CD8-positive, alpha-beta memory T cell (primary cell): ENCODE results near the gene ZNF440. TPM values are rescaled to one million over a fixed set of nuclear protein-coding genes. Genes with fewer than 3 reads are reported as not detected.

Experiments used
- CTCF ChIA-PET: fragments of 350-600 bp; sonication (Branson Sonifier 250); formaldehyde crosslinking; loops from one replicate; lab custom pipeline; 2021; ENCODE audit warnings: antibody characterized with exemption; lab: Charles Lee
- POLR2A ChIA-PET: fragments of 350-600 bp; sonication (Branson Sonifier 250); formaldehyde crosslinking; loops from one replicate; lab custom pipeline; 2021; ENCODE audit warnings: antibody characterized with exemption; lab: Charles Lee
- DNase-seq, 5 donors: peaks; one replicate each; pipeline versions ENCODE4 v3.0.0 to v3.0.0-alpha.2; 2020 to 2022; ENCODE audit warnings: mixed read lengths in 1 of 5
- H3K27ac ChIP-seq: one replicate; pipeline ENCODE4 v1.7.0; 2013; ENCODE audit warnings: low read depth, mild to moderate bottlenecking, low read length, moderate library complexity
- H3K27me3 ChIP-seq: 2 replicates; pipeline ENCODE4 v1.7.0; 2013; ENCODE audit warnings: low read length, mild to moderate bottlenecking; ENCODE audit not compliant: insufficient read depth, poor library complexity, severe bottlenecking
- H3K36me3 ChIP-seq: 2 replicates; pipeline ENCODE4 v1.7.0; 2013; ENCODE audit warnings: mild to moderate bottlenecking, low read length, moderate library complexity; ENCODE audit not compliant: insufficient read depth
- H3K4me1 ChIP-seq: 2 replicates; pipeline ENCODE4 v1.7.0; 2013; ENCODE audit warnings: mild to moderate bottlenecking, low read length, moderate library complexity; ENCODE audit not compliant: insufficient read depth
- H3K4me3 ChIP-seq: 2 replicates; pipeline ENCODE4 v1.7.0; 2013; ENCODE audit warnings: mild to moderate bottlenecking, low read length
- H3K9me3 ChIP-seq: 2 replicates; pipeline ENCODE4 v1.7.0; 2013; ENCODE audit warnings: mild to moderate bottlenecking, low read length
- H3K27ac Mint-ChIP-seq, 8 donors: one replicate each; pipeline ENCODE4 v1.8.0; 2020 to 2021; ENCODE audit warnings: mixed read lengths in 8 of 8, mild to moderate bottlenecking in 6 of 8, inconsistent platforms in 3 of 8, moderate library complexity in 3 of 8
- H3K27me3 Mint-ChIP-seq, 2 donors: one replicate each; pipeline ENCODE4 v1.8.0; 2020 to 2021; ENCODE audit warnings: mixed read lengths in 2 of 2, mild to moderate bottlenecking in 1 of 2, moderate library complexity in 1 of 2
- H3K36me3 Mint-ChIP-seq, 3 donors: one replicate each; pipeline ENCODE4 v1.8.0; 2020 to 2021; ENCODE audit warnings: mixed read lengths in 3 of 3, inconsistent platforms in 1 of 3, mild to moderate bottlenecking in 1 of 3
- H3K4me1 Mint-ChIP-seq, 3 donors: one replicate each; pipeline ENCODE4 v1.8.0; 2020 to 2021; ENCODE audit warnings: mixed read lengths in 3 of 3, inconsistent platforms in 1 of 3, mild to moderate bottlenecking in 1 of 3
- H3K4me3 Mint-ChIP-seq, 7 donors: one replicate each; pipeline ENCODE4 v1.8.0; 2020 to 2021; ENCODE audit warnings: mixed read lengths in 7 of 7, mild to moderate bottlenecking in 6 of 7, moderate library complexity in 4 of 7, inconsistent platforms in 2 of 7
- H3K9me3 Mint-ChIP-seq, 5 donors: one replicate each; pipeline ENCODE4 v1.8.0; 2020 to 2022; ENCODE audit warnings: mixed read lengths in 5 of 5, mild to moderate bottlenecking in 3 of 5, moderate library complexity in 2 of 5, inconsistent platforms in 1 of 5
- polyA plus RNA-seq: library from polyadenylated mRNA; unstranded; fragments of 300-500 nt; fragmentation: Illumina TruSeq; gene quantifications from one replicate; pipeline ENCODE4 v1.2.3, GENCODE V29; 2021
- total RNA-seq, 2 experiments: library from RNA; stranded (reverse); gene quantifications; one replicate each; pipeline ENCODE4 v1.2.3, GENCODE V29; 2021

ZNF440 gene
- total and polyA plus RNA-seq, 3 experiments from 2014 or later = 3.2 to 8.4 (median 6.3) TPM

- Histone ChIP-seq H3K36me3 (peaks cover 41% of the 10 kb centered on the region), H3K4me3 (peak overlapping the region; percentile 5), H3K27ac (no peak overlapping the region), H3K27me3 (no peaks in the 10 kb centered on the region), H3K4me1 (no peaks in the 10 kb centered on the region), H3K9me3 (peaks cover 58% of the 10 kb centered on the region)
- H3K27me3 Mint-ChIP-seq = no peaks in the 10 kb centered on the region
- H3K4me1 Mint-ChIP-seq = no peaks in the 10 kb centered on the region
- POLR2A ChIA-PET = no interaction called here
- no peak overlapping the region for H3K4me3 Mint-ChIP-seq
- no peak overlapping the region for H3K27ac Mint-ChIP-seq
- no peak for DNase-seq
- peaks cover 31 to 74% (median 61%) of the 10 kb centered on the region in 3 donors for H3K36me3 Mint-ChIP-seq
- CTCF ChIA-PET = interaction anchor here (1.4 kb wide), 1 partner anchor 16 kb away, joined by 4 read pairs; the partner anchor contains the start of gene ZNF491
- peaks cover 24 to 92% (median 80%) of the 10 kb centered on the region in 5 donors for H3K9me3 Mint-ChIP-seq
These were observed 32.6 kb upstream of the ZNF440 start for GRCh38 chr19:11781295-11782057.

- Histone ChIP-seq H3K27me3 (no peaks in the 10 kb centered on the region), H3K4me3 (no peak overlapping the region), H3K9me3 (peaks cover 56% of the 10 kb centered on the region), H3K4me1 (no peaks in the 10 kb centered on the region), H3K36me3 (peaks cover 24% of the 10 kb centered on the region), H3K27ac (no peak overlapping the region)
- CTCF ChIA-PET = interaction anchor here (1.0 kb wide), 1 partner anchor 14 kb away, joined by 3 read pairs; the partner anchor contains the start of gene ZNF491
- no peak for DNase-seq
- peaks cover 23 to 94% (median 84%) of the 10 kb centered on the region in 5 donors for H3K9me3 Mint-ChIP-seq
- H3K4me1 Mint-ChIP-seq = no peaks in the 10 kb centered on the region
- H3K4me3 Mint-ChIP-seq = no peak overlapping the region
- H3K36me3 Mint-ChIP-seq = peaks cover 21 to 51% (median 40%) of the 10 kb centered on the region in 3 donors
- POLR2A ChIA-PET = no interaction called here
- H3K27me3 Mint-ChIP-seq = no peaks in the 10 kb centered on the region
- no peak overlapping the region for H3K27ac Mint-ChIP-seq
These were observed 30.3 kb upstream of the ZNF440 start for GRCh38 chr19:11783767-11784166.

GRCh38 chr19:11784356-11784755 lies 29.7 kb upstream of the ZNF440 start:
- Mint-ChIP-seq H3K9me3 (peaks cover 29 to 94% (median 84%) of the 10 kb centered on the region in 5 donors), H3K36me3 (peaks cover 17 to 51% (median 35%) of the 10 kb centered on the region in 3 donors), H3K27me3 (no peaks in the 10 kb centered on the region), H3K4me3 (no peak overlapping the region), H3K4me1 (no peaks in the 10 kb centered on the region), H3K27ac (no peak overlapping the region)
- H3K27me3 ChIP-seq = no peaks in the 10 kb centered on the region
- no peak overlapping the region for H3K27ac ChIP-seq
- POLR2A ChIA-PET = no interaction called here
- peaks cover 21% of the 10 kb centered on the region for H3K36me3 ChIP-seq
- no peak for DNase-seq
- H3K9me3 ChIP-seq = peaks cover 61% of the 10 kb centered on the region
- CTCF ChIA-PET = interaction anchor here (1.0 kb wide), 1 partner anchor 14 kb away, joined by 3 read pairs; the partner anchor contains the start of gene ZNF491
- H3K4me1 ChIP-seq = no peaks in the 10 kb centered on the region
- no peak overlapping the region for H3K4me3 ChIP-seq

GRCh38 chr19:11787536-11787935 lies 26.5 kb upstream of the ZNF440 start:
- no peak for DNase-seq
- H3K27me3 ChIP-seq = no peaks in the 10 kb centered on the region
- no peak overlapping the region for H3K4me3 ChIP-seq
- POLR2A ChIA-PET = no interaction called here
- no peak overlapping the region for H3K27ac ChIP-seq
- H3K9me3 Mint-ChIP-seq = peaks cover 32 to 85% (median 79%) of the 10 kb centered on the region in 5 donors
- H3K4me1 ChIP-seq = no peaks in the 10 kb centered on the region
- CTCF ChIA-PET = no interaction called here
- no peak overlapping the region for H3K4me3 Mint-ChIP-seq
- peaks cover 39% of the 10 kb centered on the region for H3K9me3 ChIP-seq
- no peaks in the 10 kb centered on the region for H3K27me3 Mint-ChIP-seq
- no peaks in the 10 kb centered on the region for H3K4me1 Mint-ChIP-seq
- peaks cover 3 to 44% (median 10%) of the 10 kb centered on the region in 3 donors for H3K36me3 Mint-ChIP-seq
- no peaks in the 10 kb centered on the region for H3K36me3 ChIP-seq
- H3K27ac Mint-ChIP-seq = no peak overlapping the region

GRCh38 chr19:11792942-11793341 lies 21.1 kb upstream of the ZNF440 start:
- H3K27ac Mint-ChIP-seq = no peak overlapping the region
- Histone ChIP-seq H3K27me3 (no peaks in the 10 kb centered on the region), H3K36me3 (no peaks in the 10 kb centered on the region), H3K27ac (no peak overlapping the region), H3K4me3 (no peak overlapping the region), H3K9me3 (peaks cover 16% of the 10 kb centered on the region), H3K4me1 (peaks cover 9% of the 10 kb centered on the region)
- H3K27me3 Mint-ChIP-seq = peaks cover 0 to 2% of the 10 kb centered on the region in 2 donors
- H3K4me3 Mint-ChIP-seq = peak overlapping the region in 1 of 7 donors; percentile 48
- no peak for DNase-seq
- CTCF ChIA-PET = no interaction called here
- H3K36me3 Mint-ChIP-seq = peaks cover 0 to 24% (median 0%) of the 10 kb centered on the region in 3 donors
- peaks cover 8% of the 10 kb centered on the region in 3 donors for H3K4me1 Mint-ChIP-seq
- peaks cover 21 to 39% (median 34%) of the 10 kb centered on the region in 5 donors for H3K9me3 Mint-ChIP-seq
- POLR2A ChIA-PET = no interaction called here

- H3K4me3 Mint-ChIP-seq = peak overlapping the region; percentile 87 to 95 (median 91)
- H3K36me3 ChIP-seq = no peaks in the 10 kb centered on the region
- no peak overlapping the region for H3K4me3 ChIP-seq
- no peaks in the 10 kb centered on the region for H3K27me3 ChIP-seq
- H3K4me1 ChIP-seq = peaks cover 12% of the 10 kb centered on the region
- no peaks in the 10 kb centered on the region for H3K9me3 ChIP-seq
- peaks cover 0 to 8% (median 2%) of the 10 kb centered on the region in 3 donors for H3K36me3 Mint-ChIP-seq
- peaks cover 12 to 20% (median 14%) of the 10 kb centered on the region in 3 donors for H3K4me1 Mint-ChIP-seq
- no peak overlapping the region for H3K27ac ChIP-seq
- peaks cover 0 to 14% (median 4%) of the 10 kb centered on the region in 5 donors for H3K9me3 Mint-ChIP-seq
- CTCF ChIA-PET = interaction anchor here (0.6 to 3.5 kb wide), 27 partner anchors 11 to 344 kb away, joined by 3 to 31 read pairs (median 4); partner anchors contain the start of genes ZNF20, ZNF439, ZNF440 and ZNF700
- H3K27me3 Mint-ChIP-seq = peaks cover 0 to 5% of the 10 kb centered on the region in 2 donors
- POLR2A ChIA-PET = interaction anchor here (0.8 to 2.8 kb wide), 3 partner anchors 15 to 343 kb away, joined by 3 to 11 read pairs (median 4); partner anchors contain the start of gene ZNF20
- peak; percentile 58 to 84 (median 70) for DNase-seq
- H3K27ac Mint-ChIP-seq = peak overlapping the region in 6 of 8 donors; percentile 60 to 87 (median 82)
These were observed 16.6 kb upstream of the ZNF440 start for GRCh38 chr19:11797491-11797890.

- Histone ChIP-seq H3K9me3 (no peaks in the 10 kb centered on the region), H3K27ac (no peak within 1 kb of the TSS), H3K36me3 (no peaks in the 10 kb centered on the region), H3K27me3 (no peaks in the 10 kb centered on the region), H3K4me3 (peak within 1 kb of the TSS; percentile 67), H3K4me1 (peaks cover 12% of the 10 kb centered on the region)
- Mint-ChIP-seq H3K27me3 (peaks cover 0 to 5% of the 10 kb centered on the region in 2 donors), H3K4me3 (peak within 1 kb of the TSS; percentile 87 to 95 (median 91)), H3K4me1 (peaks cover 12 to 20% (median 14%) of the 10 kb centered on the region in 3 donors), H3K9me3 (peaks cover 0 to 17% (median 9%) of the 10 kb centered on the region in 5 donors), H3K36me3 (peaks cover 0 to 15% (median 5%) of the 10 kb centered on the region in 3 donors), H3K27ac (peak within 1 kb of the TSS; percentile 68 to 92 (median 88))
- DNase-seq = peak; percentile 71 to 86 (median 75)
- CTCF ChIA-PET = interaction anchor here (1.0 to 3.5 kb wide), 19 partner anchors 10 to 343 kb away, joined by 3 to 31 read pairs (median 5); partner anchors contain the start of genes ZNF20, ZNF440, ZNF700 and ZNF763
- POLR2A ChIA-PET = interaction anchor here (0.8 to 2.8 kb wide), 4 partner anchors 13 to 342 kb away, joined by 3 to 11 read pairs (median 4); partner anchors contain the start of gene ZNF20
These were observed 15.4 kb upstream of the ZNF440 start, which contains the start of gene ZNF491 for GRCh38 chr19:11798391-11799330. Gene ZNF491 (plus strand): TSS chr19:11798523. CDS start chr19:11805954, 7,431 bp downstream.
